Effector memory CD4-positive, alpha-beta T cell (primary cell): ENCODE measurements around the gene ABCA8.
"Not testable (repeated sequence)": the region's sequence is repeated elsewhere in the genome, so short reads cannot be mapped to it uniquely, and the experiment has no call there.

Source experiments
- DNase-seq, 3 donors: peaks; one replicate each; pipeline ENCODE4 v3.0.0-alpha.2; 2020
- H3K27ac ChIP-seq: 2 replicates; pipeline ENCODE4 v1.7.0; 2013; ENCODE audit warnings: mild to moderate bottlenecking, low read length, moderate library complexity; ENCODE audit not compliant: insufficient read depth, poor library complexity, severe bottlenecking
- H3K27me3 ChIP-seq: replicated peaks from 2 replicates; pipeline ENCODE4 v1.7.0; 2013; ENCODE audit warnings: mild to moderate bottlenecking, low read length; ENCODE audit not compliant: insufficient read depth, control insufficient read depth, poor library complexity, severe bottlenecking
- H3K36me3 ChIP-seq: 2 replicates; pipeline ENCODE4 v1.7.0; 2013; ENCODE audit warnings: mild to moderate bottlenecking, low read length, moderate library complexity; ENCODE audit not compliant: control insufficient read depth, insufficient read depth
- H3K4me1 ChIP-seq: 2 replicates; pipeline ENCODE4 v1.7.0; 2013; ENCODE audit warnings: low read length, mild to moderate bottlenecking; ENCODE audit not compliant: control insufficient read depth, insufficient read depth, poor library complexity, severe bottlenecking
- H3K4me3 ChIP-seq: 2 replicates; pipeline ENCODE4 v1.7.0; 2013; ENCODE audit warnings: low read length, low read depth, mild to moderate bottlenecking; ENCODE audit not compliant: insufficient read depth, poor library complexity, severe bottlenecking
- H3K9me3 ChIP-seq: 2 replicates; pipeline ENCODE4 v1.7.0; 2013; ENCODE audit warnings: mild to moderate bottlenecking, low read length, moderate library complexity; ENCODE audit not compliant: control insufficient read depth

The ABCA8 gene

DNA sequence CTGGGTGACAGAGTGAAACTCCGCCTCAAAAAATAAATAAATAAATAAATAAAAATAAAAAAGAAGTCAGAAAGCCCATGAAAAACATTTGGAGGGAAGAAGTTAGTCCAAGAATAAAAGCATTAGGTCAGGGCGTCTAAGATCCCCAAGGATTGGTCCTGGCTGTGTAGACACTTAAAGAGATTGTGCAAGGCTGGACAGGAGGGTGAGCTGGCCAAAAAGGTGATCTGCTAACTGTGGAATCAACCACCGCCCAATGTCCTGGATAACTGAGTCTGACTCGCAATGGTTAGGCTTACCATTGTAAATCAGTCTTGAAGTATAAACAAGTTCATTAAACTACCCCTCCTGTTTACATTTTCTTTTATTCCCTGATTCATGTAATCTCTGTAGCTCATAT, 8.8 kb upstream of the ABCA8 start:
- H3K36me3 ChIP-seq, result no peaks in the 10 kb centered on the region
- DNase-seq, result no peak
- H3K9me3 ChIP-seq, result no peaks in the 10 kb centered on the region
- no peak overlapping the region for H3K27ac ChIP-seq
- no peaks in the 10 kb centered on the region for H3K27me3 ChIP-seq
- no peaks in the 10 kb centered on the region for H3K4me1 ChIP-seq
- no peak overlapping the region for H3K4me3 ChIP-seq

GRCh38 chr17:68961214-68961882, 6.2 kb upstream of the ABCA8 start:
- no peak for DNase-seq
- Histone ChIP-seq H3K36me3 (no peaks in the 10 kb centered on the region), H3K27me3 (no peaks in the 10 kb centered on the region), H3K4me3 (no peak overlapping the region), H3K9me3 (no peaks in the 10 kb centered on the region), H3K27ac (no peak overlapping the region), H3K4me1 (no peaks in the 10 kb centered on the region)

DNA sequence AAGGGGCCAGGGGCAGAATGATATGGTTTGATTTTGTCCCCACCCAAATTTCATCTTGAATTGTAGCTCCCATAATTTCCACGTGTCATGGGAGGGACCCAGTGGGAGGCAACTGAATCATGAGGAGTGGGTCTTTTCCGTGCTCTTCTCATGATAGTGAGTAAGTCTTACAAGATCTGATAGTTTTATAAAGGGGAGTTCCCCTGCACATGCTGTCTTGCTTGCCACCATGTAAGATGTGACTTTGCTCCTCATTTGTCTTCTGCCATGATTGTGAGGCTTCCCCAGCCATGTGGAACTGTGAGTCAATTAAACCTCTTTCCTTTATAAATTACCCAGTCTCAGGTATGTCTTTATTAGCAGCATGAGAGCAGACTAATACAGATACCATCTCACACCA, 3.9 kb upstream of the ABCA8 start:
- not testable (repeated sequence) for H3K9me3 ChIP-seq, H3K27ac ChIP-seq, H3K4me3 ChIP-seq, H3K36me3 ChIP-seq, DNase-seq, H3K27me3 ChIP-seq, H3K4me1 ChIP-seq

DNA sequence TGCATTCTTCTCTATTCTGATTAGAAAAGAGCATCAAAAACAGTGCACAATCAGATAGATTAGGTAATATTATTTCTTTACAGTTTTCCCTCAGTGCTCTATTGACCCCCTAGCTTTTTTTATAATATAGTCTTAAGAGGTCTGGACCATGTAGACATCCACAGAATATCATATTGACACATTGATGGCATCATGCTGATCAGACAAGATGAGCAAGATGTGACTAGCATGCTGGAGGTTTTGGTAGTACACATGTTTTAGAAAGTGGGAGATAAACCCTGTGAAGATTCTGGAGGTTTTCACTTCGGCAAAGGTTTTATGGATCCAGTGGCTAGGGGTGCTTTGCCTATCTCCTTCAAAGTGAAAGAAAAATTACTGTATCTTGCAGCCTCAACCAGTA, 2.8 kb upstream of the ABCA8 start:
- H3K27me3 ChIP-seq, result no peaks in the 10 kb centered on the region
- no peaks in the 10 kb centered on the region for H3K9me3 ChIP-seq
- DNase-seq, result no peak
- no peaks in the 10 kb centered on the region for H3K36me3 ChIP-seq
- H3K4me1 ChIP-seq, result no peaks in the 10 kb centered on the region
- no peak overlapping the region for H3K4me3 ChIP-seq
- H3K27ac ChIP-seq, result no peak overlapping the region

GRCh38 chr17:68954146-68954896, 871 bp downstream of the ABCA8 start:
- H3K4me1 ChIP-seq, result no peaks in the 10 kb centered on the region
- DNase-seq, result no peak
- no peaks in the 10 kb centered on the region for H3K36me3 ChIP-seq
- no peak overlapping the region for H3K27ac ChIP-seq
- no peaks in the 10 kb centered on the region for H3K9me3 ChIP-seq
- H3K27me3 ChIP-seq, result no peaks in the 10 kb centered on the region
- no peak overlapping the region for H3K4me3 ChIP-seq

GRCh38 chr17:68953340-68953997, 1.7 kb downstream of the ABCA8 start:
- Histone ChIP-seq H3K9me3 (no peaks in the 10 kb centered on the region), H3K27me3 (no peaks in the 10 kb centered on the region), H3K36me3 (no peaks in the 10 kb centered on the region), H3K27ac (no peak overlapping the region), H3K4me3 (no peak overlapping the region), H3K4me1 (no peaks in the 10 kb centered on the region)
- no peak for DNase-seq

GRCh38 chr17:68950725-68951124, 4.5 kb downstream of the ABCA8 start:
- Histone ChIP-seq H3K9me3 (no peaks in the 10 kb centered on the region), H3K4me1 (no peaks in the 10 kb centered on the region), H3K36me3 (no peaks in the 10 kb centered on the region), H3K27me3 (no peaks in the 10 kb centered on the region), H3K27ac (no peak overlapping the region), H3K4me3 (no peak overlapping the region)
- no peak for DNase-seq

- H3K27me3 ChIP-seq, H3K4me1 ChIP-seq, H3K36me3 ChIP-seq, H3K27ac ChIP-seq, H3K9me3 ChIP-seq, DNase-seq, H3K4me3 ChIP-seq: not testable (repeated sequence)
Observed at GRCh38 chr17:68947868-68948267, 7.3 kb downstream of the ABCA8 start.

DNA sequence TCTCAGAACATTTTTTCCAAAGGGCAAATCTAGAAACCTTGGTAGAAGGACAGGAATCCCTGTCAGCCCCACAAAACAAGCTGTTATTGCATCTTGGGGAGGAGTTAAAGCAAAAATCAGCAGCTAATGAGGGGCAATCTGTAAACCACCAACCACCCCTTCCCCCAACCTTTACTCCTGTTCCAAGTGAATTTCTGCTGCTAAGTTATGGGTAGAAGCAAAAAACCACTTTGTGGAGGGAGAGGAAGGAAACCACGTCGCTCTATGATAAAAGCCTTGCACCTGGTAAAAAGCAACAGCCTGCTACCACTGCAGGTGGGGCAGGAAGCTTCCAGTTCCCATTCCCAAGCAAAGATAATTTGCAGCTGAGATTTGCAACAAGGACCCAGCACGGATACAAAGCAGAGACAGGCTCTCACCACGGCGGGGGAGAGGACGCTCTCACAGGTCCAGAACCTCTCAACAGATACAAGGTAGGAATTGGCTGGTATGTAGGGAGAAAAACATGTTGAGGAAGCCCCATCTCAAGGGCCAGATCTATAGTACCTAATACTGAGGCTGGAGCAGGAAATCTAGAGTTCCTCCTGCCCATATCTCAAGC, 10.7 kb downstream of the ABCA8 start:
- Histone ChIP-seq H3K27ac (no peak overlapping the region), H3K9me3 (no peaks in the 10 kb centered on the region), H3K36me3 (no peaks in the 10 kb centered on the region), H3K4me3 (no peak overlapping the region), H3K27me3 (no peaks in the 10 kb centered on the region), H3K4me1 (no peaks in the 10 kb centered on the region)
- no peak for DNase-seq

DNA sequence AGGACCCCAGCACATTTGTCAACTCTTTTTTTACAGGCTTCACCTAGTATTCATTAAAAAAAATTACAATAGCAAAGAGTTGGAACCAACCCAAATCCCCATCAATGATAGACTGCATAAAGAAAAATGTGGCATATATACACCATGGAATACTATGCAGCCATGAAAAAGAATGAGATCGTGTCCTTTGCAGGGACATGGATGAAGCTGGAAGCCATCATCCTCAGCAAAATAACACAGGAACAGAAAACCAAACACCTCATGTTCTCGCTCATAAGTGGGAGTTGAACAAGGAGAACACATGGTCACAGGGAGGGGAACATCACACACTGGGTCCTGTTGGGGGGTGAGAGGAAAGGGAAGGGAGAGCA, 11.4 kb downstream of the ABCA8 start:
- not testable (repeated sequence) for H3K36me3 ChIP-seq, H3K27ac ChIP-seq, DNase-seq, H3K9me3 ChIP-seq, H3K4me3 ChIP-seq, H3K4me1 ChIP-seq, H3K27me3 ChIP-seq
